Peyer's patch (tissue), 4 donors: Measurements from ENCODE around the gene SCML1.

Source experiments
- POLR2A ChIP-seq, 2 donors: fragments of 450-650 bp; IDR thresholded peaks; one replicate each; pipeline ENCODE4 v1.5.1; 2017; ENCODE audit warnings: antibody characterized with exemption in 2 of 2, mild to moderate bottlenecking in 2 of 2, moderate library complexity in 2 of 2
- TF ChIP-seq, protein P1 (sequence below), 6 experiments: fragments of 450-650 bp in 4 of 6; fragments of 200-600 bp in 2 of 6; sonication (generic) in 1 of 6; IDR thresholded peaks; one replicate each; pipeline ENCODE4 v1.5.1; 2017 to 2019; ENCODE audit warnings: antibody characterized with exemption in 6 of 6, mild to moderate bottlenecking in 3 of 6, moderate library complexity in 1 of 6

DNA sequence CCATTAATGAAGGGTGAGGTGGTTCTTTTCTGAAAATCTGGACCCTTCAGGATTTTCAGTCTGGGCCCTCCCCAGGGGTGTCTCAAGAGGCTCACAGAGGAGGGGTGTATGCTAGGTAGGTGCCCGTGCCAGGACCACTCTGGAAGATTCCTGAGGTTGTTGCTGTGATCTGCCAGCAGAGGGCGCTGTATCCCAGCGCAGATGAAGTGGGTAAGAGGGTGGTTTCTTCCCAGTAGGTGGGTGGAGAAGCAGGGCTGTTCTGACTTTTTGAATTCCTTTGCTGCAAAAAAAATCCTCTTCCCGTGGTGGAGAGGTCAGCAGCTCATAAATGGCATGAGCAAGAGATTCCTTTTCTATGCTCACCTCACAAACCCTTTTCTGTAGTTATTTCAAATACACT, 51.1 kb downstream of the SCML1 start:
- TF ChIP-seq, protein P1, sequence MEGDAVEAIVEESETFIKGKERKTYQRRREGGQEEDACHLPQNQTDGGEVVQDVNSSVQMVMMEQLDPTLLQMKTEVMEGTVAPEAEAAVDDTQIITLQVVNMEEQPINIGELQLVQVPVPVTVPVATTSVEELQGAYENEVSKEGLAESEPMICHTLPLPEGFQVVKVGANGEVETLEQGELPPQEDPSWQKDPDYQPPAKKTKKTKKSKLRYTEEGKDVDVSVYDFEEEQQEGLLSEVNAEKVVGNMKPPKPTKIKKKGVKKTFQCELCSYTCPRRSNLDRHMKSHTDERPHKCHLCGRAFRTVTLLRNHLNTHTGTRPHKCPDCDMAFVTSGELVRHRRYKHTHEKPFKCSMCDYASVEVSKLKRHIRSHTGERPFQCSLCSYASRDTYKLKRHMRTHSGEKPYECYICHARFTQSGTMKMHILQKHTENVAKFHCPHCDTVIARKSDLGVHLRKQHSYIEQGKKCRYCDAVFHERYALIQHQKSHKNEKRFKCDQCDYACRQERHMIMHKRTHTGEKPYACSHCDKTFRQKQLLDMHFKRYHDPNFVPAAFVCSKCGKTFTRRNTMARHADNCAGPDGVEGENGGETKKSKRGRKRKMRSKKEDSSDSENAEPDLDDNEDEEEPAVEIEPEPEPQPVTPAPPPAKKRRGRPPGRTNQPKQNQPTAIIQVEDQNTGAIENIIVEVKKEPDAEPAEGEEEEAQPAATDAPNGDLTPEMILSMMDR (IDR thresholded peaks at IDR 0.05) = peak in 5 of 6 experiments; percentile 11 to 62 (median 57)
- no peak for TF ChIP-seq POLR2A (IDR thresholded peaks at IDR 0.05)
